Activated T-cell treated with anti-CD3 and anti-CD28 coated beads, Interleukin-2, amount 50 U/mL, for 1 hour (primary cell): ENCODE measurements around the gene NUB1.
A peak's percentile ranks its signal among the peaks of the same experiment; 100 is the strongest.

Source experiments
- DNase-seq: peaks from one replicate; pipeline ENCODE4 v3.0.0-alpha.2; 2020

NUB1 gene

DNA sequence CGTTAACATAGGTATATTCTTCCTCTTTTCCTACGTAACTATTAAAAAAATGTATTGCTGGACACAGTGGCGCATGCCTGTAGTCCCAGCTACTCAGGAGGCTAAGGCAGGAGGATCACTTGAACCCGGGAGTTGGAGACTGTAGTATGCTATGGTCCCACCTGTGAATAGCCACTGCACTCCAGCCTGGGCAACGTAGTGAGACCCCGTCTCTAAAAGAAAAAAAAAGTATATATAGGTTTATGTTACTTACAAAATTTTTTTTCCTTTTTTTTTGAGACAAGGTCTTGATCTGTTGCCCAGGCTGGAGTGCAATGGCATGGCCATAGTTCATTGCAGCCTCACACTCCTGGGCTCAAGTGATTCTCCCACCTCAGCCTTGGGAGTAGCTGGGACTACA is 5.6 kb downstream of the NUB1 start:
- no peak for DNase-seq

DNA sequence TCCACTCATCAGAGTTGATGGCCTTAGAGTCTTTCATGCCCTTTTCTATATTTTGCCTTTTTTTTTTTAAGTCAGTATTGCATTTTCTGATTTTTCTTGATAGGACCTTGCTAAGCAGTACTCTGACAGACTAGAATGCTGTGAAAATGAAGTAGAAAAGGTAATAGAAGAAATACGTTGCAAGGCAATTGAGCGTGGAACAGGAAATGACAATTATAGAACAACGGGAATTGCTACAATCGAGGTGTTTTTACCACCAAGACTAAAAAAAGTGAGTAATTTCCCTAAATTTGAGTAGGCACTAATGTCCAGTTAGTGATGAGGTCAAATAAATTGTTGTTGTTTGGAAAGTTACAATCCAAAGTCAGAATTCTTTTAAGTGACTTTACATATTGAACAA is 7.4 kb downstream of the NUB1 start:
- no peak for DNase-seq

DNA sequence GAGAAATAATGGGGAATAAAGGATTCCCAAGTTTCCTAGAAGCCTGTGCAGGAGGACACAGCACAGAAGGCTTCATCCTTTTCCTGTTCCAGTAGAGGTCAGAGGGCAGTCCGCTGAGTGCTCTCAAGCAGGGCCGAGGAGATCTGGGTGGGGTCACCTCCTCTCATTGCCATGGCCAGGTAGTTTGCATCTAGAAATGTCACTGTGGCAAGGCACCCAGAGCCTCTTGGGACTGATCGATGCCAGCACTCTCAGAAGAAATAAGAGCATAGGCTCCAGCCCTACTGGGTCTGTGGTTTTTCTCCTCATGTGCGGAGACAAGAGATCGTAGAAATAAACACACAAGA is 7.9 kb downstream of the NUB1 start:
- DNase-seq, result no peak

DNA sequence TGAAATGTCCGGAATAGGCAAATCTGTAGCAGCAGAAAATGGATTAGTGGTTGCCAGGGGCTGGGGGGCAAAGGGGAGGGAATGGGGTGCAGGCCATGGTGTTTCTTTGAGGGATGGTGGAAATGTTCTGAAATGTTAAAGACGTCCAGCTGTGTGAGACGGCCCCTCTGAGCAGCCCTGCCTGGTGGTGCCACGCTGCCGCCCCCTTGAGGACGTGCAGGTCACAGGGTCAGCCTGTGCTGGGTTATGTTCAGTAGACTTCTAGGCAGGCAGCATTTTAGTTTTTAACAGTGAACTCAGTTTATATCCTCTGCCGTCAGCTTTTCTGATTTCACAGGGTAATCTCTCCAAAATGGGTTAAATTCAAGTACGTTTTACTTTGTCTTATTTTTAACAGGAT is 9.4 kb downstream of the NUB1 start:
- peak; percentile 38 for DNase-seq

DNA sequence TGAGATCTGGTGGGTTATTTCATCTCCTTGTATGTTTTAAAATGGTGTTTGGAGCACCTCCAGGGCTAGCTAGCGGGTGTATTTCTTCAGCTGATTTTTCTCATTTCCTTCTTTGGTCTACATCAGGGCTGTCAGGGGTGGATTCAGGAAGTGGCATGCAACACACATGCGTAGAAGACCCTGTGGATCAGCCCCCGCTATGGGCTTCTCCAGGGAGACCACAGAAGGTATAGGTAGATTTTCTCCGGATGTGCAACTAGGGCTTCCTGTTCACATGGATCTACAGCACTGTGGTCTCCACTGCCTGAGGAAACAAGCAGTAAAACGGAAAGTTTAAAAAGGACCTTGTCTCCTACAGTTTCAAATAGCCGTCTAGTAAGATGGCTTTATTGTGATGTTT is 10.4 kb downstream of the NUB1 start:
- DNase-seq, result peak; percentile 47

DNA sequence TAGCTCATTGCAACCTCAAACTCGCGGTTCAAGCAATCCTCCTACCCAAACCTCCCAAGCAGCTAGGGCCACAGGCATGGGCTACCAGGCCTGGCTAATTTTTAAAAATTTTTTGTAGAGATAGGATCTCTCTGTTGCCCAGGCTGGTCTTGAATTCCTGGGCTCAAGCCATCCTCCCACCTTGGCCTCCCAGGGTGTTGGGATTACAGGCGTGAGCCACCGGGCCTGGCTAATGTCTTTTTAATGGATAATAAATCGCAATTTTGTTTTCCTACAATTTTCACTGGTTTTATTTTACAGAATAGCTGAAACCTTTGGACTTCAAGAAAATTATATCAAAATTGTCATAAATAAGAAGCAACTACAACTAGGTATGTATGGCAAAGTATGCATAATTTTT is 10.9 kb downstream of the NUB1 start:
- no peak for DNase-seq

DNA sequence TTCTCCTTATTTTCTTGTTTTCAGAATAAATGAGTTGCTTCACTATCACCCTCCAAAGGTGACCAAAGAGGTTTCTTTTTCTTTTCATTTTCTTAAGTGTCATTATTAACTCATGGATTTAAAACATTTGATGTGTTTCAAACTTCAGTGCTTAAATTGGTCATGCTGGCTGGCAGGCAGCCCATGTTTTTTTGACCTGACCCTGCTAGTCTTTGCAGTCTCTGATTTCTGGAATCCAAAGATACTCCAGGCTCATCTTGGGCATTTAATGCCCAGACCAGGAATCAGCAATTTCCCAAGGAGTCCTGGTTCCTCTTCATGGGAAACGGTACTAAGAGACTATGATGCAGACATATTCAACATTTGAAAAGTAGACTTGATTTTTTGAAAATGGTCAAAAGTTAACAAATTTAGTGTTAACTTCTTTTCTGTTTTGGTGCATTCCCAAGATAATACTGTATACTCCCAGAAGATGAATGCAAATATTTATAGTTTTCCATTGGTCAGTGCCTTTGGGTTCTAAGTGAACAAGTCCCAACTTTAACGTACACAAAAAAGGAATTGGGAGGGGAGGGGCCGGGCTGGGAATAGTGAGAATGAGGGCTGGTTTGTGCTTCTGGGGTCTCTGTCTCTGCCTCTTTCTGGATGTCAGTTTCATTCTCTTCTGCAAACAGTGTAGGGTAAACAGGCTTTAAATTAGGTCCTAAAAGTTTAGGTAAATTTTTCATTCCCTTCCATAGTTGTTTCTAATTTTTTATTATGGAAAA is 19.8 kb downstream of the NUB1 start:
- DNase-seq, result no peak

DNA sequence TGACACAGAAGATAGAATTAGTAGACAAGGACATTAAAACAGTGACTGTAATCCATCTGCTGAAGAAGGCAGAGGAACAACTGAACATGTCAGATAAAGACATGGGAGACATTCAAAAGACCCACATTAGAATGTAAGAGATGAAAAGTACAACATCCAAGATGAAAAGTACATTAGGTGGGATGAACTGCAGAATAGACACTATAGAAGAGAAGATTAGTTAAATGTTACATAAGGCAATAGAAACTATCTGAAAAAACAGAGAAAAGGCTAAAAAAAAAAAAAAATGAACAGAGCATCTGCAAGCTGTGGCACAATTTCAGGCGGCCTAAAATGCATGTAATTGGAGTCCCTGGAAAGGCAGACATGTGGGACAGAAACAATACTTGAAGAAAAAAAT is 21.6 kb downstream of the NUB1 start:
- no peak for DNase-seq

DNA sequence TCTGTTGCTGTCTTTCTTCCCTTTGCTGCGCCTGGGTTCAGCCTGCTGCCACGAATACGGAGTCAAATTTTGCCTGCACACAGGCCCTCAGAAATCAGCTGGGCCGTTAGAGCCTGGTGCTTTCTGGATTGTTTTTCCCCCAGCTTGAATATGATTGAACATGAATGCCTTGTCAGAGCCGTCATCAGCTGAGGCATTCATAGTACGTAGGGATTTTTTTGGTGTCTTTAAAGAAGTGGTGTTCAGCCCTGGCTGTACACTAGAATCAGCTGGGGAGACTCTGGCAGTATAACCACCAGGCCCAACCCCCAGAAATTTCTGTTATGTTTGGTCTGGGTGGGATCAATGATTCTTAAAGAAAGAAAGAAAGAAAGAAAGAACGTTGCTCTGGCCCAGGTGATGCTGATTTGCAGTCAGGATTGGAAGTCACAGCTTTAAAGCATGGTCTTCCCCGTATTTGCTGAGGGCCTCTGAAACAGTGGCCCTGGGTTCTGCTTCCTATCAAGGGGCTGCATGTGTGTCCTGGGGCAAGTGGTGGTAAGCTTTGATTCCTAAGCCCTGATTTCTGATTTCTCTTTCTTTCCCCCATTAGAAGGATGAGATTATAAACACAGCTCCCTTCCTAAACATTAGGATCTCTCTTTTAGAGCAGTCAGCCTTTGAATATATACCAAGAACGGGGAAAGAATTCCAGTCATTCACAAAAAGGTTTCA is 24.7 kb downstream of the NUB1 start:
- no peak for DNase-seq

DNA sequence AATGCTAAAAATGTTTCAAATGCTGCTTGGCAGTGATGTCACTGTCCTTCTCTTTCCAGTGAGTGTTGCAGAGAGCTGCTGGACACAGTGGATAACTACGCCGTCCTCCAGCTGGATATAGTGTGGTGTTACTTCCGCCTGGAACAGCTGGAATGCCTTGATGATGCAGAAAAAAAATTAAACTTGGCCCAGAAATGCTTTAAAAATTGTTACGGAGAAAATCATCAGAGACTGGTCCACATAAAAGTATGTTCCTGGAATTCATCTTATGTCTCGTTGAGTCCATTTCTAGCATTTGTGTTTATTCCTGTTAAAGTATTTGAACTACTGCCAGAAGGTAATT is 25.2 kb downstream of the NUB1 start:
- no peak for DNase-seq

DNA sequence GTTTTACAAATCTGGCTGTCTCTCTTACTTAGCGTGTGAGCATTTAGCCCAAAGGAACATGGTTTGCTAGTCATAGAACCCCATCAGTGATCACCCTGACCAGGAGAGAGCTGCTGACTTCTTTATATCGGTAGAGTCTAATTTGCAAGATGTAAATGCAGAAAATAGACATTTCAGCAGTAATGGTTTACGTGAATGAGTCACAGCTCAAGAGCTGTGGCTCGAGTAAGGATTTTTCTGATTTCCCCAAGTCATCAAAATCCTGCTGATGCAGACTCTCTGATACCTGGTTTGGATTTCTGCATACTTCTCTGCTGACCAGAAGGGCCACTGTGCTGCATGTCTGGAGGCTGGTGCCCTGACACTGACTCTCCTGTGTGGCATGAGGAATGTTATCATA is 25.7 kb downstream of the NUB1 start:
- no peak for DNase-seq

DNA sequence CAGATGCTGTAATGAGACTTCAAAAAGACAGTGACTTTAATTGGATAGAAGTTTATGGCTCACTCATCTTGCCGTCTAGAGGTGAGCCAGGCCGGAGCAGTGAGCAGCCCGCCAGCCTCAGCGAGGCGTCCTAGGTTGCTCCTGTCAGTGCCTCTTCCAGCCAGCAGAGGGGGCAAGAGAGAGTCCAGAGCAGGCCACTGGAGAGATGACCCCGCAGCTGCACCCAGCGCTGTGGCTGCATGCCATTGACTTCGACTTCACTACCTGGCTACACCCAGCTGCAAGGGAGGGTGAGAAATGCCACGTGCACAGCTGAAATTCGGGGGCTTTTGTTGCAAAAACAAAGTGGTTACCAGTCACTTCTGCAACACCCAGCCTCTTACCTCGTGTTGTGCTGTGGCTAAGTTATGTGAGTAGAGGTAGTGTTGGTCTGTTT is 26.5 kb downstream of the NUB1 start:
- peak; percentile 79 for DNase-seq

DNA sequence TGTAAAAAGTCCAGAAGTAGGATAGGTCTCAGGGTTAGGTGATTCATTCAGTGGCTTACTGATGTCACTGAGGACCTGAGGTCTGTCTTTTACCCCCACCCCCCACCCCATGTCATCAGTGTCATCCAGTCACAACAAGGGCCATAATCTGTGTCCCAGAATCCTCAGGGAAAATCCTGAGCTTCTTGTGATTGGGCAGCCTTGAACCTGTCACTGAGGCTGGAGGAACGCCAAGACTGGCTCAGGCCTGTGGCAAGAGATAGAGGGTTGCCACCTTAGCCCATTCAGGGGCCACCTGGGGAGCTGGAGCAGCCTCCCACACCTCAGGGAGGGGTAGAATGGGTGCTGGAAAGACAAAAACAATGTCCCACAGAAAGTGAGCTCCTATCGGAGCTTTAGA is 29.7 kb downstream of the NUB1 start:
- no peak for DNase-seq

DNA sequence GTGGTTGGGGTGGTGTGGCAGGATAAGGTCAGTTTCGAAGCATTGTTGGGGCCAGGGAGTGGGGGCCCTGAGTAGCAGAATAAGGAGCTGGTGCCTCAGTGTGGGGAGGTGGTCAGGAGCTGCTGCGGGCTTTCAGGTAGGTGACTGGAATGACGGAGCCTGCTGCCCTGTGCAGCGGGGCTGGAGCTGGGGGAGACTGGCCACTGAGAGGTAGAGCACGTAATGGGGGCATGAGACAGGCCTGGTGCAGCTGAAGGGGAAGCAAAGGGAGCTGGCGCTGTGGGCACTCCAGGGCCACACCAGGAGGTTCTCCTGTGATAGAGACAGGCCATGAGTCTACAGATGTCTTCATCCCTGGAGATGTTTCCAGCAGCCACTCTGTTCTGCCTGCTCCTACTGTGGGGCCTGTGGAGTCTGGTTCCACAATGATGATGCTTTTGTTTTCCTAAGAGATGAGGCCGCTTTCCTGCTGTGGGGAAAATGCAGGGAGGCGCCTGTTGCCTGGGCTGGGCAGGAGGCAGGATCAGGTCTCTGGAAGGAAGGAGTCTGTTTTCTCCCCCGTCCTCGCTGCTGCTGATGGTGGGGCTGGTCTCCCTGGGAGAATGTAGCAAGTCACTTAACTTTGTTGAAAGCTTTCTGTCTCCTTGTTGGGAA is 31.1 kb downstream of the NUB1 start:
- DNase-seq, result peak; percentile 10

DNA sequence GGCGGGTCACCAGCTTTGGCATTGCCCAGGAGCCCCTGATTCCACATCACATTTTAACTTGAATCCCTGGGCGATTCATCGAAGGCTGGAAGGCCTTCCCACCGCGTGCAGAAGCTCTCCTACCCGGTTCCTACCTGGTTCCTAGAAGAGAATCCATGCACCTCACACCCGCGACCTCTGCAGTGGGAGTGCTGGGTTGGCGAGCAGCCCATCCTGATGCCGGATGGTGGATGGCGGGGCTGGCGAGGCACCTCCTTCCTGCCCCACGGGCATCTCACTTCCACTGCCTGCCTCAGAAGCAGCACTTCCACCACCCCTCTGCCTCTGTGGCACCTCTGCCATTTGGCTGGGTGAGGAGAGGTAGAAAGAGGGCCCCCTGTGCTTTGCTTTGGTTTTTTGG is 32.0 kb downstream of the NUB1 start:
- DNase-seq, result peak; percentile 10

DNA sequence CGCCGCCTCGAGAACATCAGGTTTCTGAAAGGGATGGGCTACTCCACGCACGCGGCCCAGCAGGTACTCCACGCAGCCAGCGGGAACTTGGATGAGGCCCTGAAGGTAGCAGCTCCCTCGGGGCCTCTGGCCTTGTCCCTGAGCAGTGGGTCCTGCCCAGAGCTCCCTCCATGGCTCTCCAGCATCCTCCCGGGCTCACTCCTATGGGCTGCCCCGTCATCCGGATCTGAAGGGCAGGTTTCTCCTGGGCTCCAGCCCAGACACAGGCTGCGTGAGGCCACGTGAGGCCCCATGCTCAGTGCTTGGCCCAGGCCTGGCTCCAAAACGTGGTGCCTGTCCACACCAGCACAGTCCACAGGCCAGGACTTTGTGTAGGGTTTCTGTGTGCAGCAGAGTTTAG is 32.5 kb downstream of the NUB1 start:
- peak; percentile 10 for DNase-seq

DNA sequence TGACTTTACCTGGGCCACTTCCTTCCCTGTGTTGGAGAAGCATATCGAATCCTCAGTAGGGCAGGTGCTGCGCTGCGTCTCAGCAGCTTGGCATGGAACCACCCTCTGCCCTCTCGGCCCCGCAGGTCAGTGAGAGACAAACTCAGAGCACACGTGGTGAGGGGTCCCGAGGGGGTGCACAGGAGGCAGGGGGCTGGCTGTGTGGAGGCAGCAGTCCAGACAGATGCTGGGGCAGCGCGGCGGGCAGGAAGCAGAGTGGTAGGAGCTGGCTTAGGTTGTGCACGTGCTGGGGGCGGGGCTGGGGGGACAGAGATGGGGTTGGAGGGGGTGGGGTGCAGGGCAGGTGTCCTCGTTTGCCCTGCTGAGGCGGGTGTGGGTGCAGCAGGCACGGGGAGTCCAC is 33.1 kb downstream of the NUB1 start:
- DNase-seq, result peak; percentile 0

DNA sequence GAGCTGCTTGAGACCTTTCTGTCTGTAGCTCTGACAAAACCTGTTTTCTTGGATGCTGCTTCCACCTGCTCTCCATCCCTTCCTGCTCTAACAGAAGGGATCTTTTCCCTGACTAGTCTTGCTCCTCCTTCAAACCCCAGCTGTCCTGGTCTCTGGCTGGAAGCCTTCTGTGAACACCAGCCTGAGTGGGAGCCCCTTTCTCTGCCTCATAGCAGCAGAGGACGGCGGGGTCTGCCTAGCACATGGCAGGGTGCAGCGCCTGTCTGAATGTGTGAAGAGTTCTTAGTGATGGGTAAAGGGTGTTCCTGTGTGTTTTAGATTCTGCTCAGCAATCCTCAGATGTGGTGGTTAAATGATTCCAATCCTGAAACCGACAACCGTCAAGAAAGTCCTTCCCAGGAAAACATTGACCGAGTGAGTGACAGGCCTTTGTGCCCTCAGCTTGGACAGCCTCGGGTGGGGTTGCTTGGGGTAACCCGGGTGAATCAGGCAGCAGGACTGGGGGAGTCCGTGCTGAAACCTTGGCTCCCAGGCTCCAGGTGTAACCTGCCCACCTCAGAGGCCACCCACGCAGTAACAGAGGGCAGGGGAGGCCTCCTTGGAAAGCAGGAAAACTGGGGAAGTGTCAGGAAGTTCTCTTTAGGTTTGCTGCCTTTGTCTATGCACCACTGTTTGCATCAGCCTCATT is 34.1 kb downstream of the NUB1 start:
- peak; percentile 12 for DNase-seq

DNA sequence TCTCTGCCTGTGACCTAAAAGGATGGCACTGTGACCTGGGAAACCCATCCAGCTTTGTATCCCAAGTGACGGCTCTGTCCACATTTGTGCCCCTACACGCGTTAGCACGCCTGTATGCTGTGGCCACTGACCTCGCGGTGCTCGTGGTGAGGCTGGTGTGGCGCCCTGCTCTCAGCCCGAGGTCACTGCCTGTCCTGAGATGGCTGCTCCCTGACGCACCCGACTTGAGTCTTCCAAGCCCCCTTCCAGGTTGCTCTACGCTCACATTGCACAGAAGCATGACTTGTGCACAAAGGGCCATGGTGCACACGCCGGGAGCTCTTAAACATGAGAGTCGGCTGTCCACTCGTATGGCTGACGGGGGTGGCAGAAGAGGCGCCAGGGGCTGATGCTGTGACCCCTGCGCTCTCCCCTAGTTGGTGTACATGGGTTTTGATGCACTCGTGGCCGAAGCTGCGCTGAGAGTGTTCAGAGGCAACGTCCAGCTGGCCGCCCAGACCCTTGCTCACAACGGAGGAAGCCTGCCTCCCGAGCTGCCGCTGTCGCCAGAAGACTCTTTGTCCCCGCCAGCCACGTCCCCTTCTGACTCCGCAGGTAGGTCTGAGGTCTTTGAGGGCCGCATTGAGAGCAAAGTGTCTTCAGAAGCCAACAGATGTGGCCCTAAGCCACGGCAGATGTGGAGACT is 34.7 kb downstream of the NUB1 start:
- DNase-seq, result peak; percentile 10

DNA sequence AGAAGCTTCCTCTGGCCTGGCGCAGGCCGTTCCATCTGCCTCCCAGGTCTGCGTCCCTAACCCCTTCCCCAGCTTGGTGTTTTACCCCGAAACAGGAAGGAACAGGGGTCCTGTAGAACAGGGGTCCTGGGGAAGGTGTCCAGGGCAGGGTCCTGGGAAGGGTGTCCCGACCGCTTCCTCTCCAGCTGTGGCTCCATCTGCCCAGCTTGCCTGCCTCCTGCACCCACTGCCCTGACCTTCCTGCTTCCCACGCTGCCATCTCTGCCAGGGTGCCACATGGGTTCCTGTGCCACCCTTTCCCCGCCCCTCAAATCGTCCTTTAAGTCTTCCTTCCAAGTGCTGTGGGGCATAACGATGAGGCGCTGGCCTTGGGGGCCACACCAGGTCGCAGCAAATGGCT is 35.8 kb downstream of the NUB1 start:
- peak; percentile 8 for DNase-seq

DNA sequence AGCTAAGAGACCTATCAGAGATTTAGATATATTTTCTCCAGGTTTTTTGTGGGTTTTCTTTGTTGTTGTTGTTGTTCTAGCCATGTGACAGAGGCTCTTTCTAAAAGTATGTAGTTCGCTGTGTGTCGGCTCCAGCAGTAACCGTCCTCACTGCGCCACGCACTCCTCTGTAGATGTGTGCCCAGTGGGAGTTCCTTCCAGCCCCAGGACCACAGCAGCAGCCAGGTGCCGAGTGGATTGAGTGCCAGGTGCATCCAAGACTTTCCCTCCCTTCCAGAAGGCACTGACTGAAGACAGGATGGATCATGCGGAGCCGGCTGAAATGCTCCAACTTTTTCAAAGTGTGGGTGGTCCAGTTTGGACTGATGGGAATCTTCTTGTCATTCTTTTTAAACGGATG is 36.4 kb downstream of the NUB1 start:
- no peak for DNase-seq

DNA sequence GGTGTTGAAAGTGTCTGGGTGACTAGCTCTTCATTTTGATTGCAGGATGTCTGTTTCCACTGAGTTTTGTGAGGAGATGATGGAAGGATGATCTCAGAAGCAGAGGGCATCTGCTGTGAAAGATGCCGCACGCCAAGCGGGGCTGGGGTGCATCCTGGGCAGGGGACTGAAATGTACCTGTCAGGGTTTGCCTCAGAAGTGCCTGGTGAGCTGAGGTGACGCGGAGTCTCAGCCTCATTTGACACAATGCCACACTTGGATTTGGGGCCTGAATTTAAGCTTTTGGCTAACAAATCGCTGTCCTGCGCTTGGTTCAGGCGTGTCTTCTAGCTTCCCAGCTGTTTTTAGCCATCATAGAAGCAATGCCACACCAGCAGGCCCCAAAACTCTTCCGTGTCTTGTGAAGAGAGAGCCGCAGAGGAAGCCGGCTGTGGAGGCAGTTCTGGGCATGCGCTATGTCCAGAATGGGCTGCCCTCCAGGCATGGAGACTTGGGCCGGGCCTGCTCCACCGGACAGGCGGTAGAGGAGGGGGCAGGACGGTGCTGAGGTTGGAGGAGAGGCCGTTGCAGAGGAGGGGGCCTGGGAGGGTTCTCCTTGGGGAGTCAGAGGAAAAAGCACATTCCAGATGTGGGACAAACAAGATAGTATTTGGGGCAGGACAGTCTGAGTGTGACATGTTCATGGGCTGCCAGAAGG is 37.0 kb downstream of the NUB1 start:
- DNase-seq, result peak; percentile 6

DNA sequence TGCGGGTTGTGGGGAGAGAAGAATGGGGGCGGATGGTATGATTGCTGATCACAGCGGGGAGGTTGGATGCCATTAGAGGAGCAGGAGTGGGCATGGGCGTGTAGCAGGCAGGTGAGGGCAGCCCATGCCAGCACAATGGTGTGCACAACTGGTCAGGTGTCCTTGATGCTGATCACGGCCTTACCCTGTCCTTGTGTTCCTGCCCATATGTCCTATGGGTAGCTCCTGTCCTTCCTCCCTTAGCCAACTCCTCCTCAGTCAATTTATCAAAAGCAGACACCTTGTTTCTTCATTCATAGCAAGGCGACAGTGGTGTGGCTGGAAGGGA is 37.5 kb downstream of the NUB1 start:
- DNase-seq, result no peak
